Measurements from ENCODE around the gene PPP1R3A.
"Not testable (repeated sequence)": the region's sequence is repeated elsewhere in the genome, so short reads cannot be mapped to it uniquely, and the experiment has no call there.

PPP1R3A gene

GRCh38 chr7:113918946-113919345 lies at the start of gene PPP1R3A:
Gene PPP1R3A, minus strand, starts transcription at chr7:113919009. Its CDS starts 13 bp downstream, at chr7:113918996.
- peak; percentile 36 for DNase-seq (ENCODE audit: low spot score)

GRCh38 chr7:113963356-113963755 lies 44.5 kb upstream of the PPP1R3A start:
- no peak for DNase-seq (ENCODE audit: low spot score)

- no peak for DNase-seq (ENCODE audit: low spot score)
These were observed 41.1 kb upstream of the PPP1R3A start for GRCh38 chr7:113959910-113960309.

- DNase-seq (ENCODE audit: low spot score), result no peak
These were observed 36.3 kb upstream of the PPP1R3A start for GRCh38 chr7:113955157-113955556.

GRCh38 chr7:113953553-113953952 lies 34.7 kb upstream of the PPP1R3A start:
- DNase-seq (ENCODE audit: low spot score), result no peak

GRCh38 chr7:113945018-113945938 lies 26.5 kb upstream of the PPP1R3A start:
- DNase-seq (ENCODE audit: low spot score), result no peak

- DNase-seq (ENCODE audit: low spot score), result no peak
These were observed 18.2 kb upstream of the PPP1R3A start for GRCh38 chr7:113936982-113937381.

- DNase-seq (ENCODE audit: low spot score), result no peak
These were observed 17.7 kb upstream of the PPP1R3A start for GRCh38 chr7:113936535-113936934.

GRCh38 chr7:113929389-113929788 lies 10.6 kb upstream of the PPP1R3A start:
- not testable (repeated sequence) for DNase-seq (ENCODE audit: low spot score)

- DNase-seq (ENCODE audit: low spot score), result no peak
These were observed 9.3 kb upstream of the PPP1R3A start for GRCh38 chr7:113928112-113928511.

GRCh38 chr7:113922049-113922448 lies 3.2 kb upstream of the PPP1R3A start:
- DNase-seq (ENCODE audit: low spot score), result no peak

GRCh38 chr7:113921363-113921762 lies 2.6 kb upstream of the PPP1R3A start:
- no peak for DNase-seq (ENCODE audit: low spot score)

- no peak for DNase-seq (ENCODE audit: low spot score)
These were observed 969 bp downstream of the PPP1R3A start for GRCh38 chr7:113917840-113918239.

- no peak for DNase-seq (ENCODE audit: low spot score)
These were observed 2.9 kb downstream of the PPP1R3A start for GRCh38 chr7:113915956-113916355.

GRCh38 chr7:113912876-113913275 lies 5.9 kb downstream of the PPP1R3A start:
- DNase-seq (ENCODE audit: low spot score), result no peak

- DNase-seq (ENCODE audit: low spot score), result no peak
These were observed 11.2 kb downstream of the PPP1R3A start for GRCh38 chr7:113907617-113908016.

GRCh38 chr7:113904521-113904920 lies 14.3 kb downstream of the PPP1R3A start:
- DNase-seq (ENCODE audit: low spot score), result no peak

GRCh38 chr7:113892818-113893217 lies 26.0 kb downstream of the PPP1R3A start:
- no peak for DNase-seq (ENCODE audit: low spot score)

- DNase-seq (ENCODE audit: low spot score), result no peak
These were observed 27.0 kb downstream of the PPP1R3A start for GRCh38 chr7:113891828-113892227.

- DNase-seq (ENCODE audit: low spot score), result no peak
These were observed 27.8 kb downstream of the PPP1R3A start for GRCh38 chr7:113891031-113891350.

GRCh38 chr7:113890331-113891030 lies 28.3 kb downstream of the PPP1R3A start:
- DNase-seq (ENCODE audit: low spot score), result no peak

GRCh38 chr7:113883096-113883495 lies 35.7 kb downstream of the PPP1R3A start:
- no peak for DNase-seq (ENCODE audit: low spot score)

- DNase-seq (ENCODE audit: low spot score), result no peak
These were observed 38.2 kb downstream of the PPP1R3A start for GRCh38 chr7:113880559-113880958.

All from NAMALWA (cell line).